HL-60/S4 (cell line): Measurements from ENCODE around the gene FGF14.

Source experiments
- in situ Hi-C: fragments of 300-500 bp; cut with MboI; formaldehyde crosslinking; loops from 2 replicates; pipeline ENCODE4 v1.14.3; 2022; ENCODE audit warnings: low sequenced_read_pairs

FGF14 gene

DNA sequence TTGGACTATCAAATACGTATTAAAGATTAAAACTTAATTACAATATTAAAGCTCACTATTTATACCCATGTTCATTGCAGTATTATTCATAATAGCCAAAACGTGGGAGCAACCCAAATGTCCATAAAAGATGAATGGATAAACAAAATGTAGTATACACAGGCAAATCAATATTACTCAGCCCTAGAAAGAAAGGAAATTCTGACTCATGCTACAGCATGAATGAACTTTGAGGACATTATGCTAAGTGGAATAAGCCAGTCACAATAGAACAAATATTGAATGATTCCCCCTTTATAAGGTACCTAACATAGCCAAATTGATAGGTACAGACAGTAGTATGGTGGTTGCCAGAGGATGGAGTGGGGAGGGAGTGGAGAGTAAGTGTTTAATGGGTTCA, 457.3 kb downstream of the FGF14 start:
- in situ Hi-C loops: no loop called here

DNA sequence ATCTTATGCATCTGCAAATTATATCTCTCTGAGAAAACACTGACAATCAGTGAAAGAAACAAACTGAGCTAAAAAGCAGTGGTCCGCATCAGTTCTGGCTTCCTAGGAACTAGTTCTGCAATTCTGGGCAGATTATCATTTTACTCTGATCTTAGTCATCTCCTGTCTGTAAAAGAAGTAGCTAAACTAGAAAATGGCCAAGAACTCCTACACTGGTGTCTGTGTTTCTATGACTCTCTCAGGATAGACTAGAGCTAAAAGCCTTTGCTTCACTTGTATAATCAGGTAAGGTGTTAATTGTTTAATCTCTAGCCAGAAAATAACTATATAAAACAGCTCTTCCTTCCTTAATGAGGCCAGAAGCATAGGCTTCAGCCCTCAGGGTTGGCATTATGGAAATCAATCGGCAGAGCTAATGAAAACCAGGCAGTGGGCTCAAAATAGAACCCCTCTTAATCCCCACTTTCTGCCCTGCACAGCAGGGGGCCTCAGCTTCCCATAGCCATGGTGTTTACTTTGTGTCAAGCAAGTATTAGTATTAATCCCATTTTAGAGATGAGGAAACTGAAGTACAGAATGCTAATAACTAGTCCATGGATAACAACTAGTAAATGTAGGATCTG, 459.2 kb downstream of the FGF14 start:
- in situ Hi-C loops: no loop called here

DNA sequence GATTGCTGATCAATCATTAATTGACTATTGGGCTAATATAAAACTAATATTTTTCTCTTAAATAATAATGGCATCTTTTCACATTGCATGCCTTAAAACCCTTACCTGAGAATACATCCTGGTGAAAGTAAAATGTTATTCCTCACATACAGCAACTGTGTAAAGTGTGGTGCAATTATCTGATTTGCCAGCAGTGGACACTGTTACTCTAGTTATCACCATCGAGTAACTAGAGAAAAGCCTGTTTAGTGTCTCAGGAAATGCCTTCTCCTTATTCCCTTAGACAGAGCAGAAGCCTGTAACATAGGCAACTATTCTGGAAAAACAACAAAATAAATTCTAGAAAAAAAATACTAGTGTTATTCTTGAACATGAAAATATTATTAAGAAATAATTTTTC, 459.8 kb downstream of the FGF14 start:
- in situ Hi-C loops: no loop called here

DNA sequence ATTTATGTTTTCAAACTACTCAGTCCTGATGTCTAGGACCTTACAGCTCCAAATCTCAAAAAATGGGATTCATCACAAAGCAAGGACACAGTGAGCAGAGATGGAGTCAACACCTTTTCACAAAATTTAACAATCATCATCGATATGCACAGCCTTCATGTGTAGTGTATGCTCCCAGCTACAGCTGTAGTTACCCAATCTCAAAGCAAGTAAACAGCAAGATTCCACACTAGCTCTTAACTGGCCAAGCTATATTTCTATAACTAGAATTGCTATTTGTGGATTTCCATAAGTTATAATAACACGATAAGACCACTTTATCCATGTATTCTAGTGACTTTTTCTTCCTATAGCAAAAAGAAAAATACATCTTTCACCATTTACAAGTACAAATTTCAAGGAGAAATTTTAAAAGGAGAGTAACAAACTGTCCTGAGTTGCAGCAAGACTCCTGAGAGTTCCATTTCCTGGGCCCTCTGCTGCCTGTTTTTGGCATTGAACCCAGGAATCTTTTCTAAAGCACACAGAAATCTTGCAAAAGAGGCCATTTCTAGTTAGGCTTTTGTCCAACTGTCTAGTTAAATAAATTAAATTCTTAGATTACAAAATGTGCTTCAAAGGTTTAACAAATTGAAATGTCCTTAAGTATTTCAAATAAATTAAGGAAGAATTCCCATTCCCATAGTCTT, 460.6 kb downstream of the FGF14 start:
- in situ Hi-C loops: no loop called here

DNA sequence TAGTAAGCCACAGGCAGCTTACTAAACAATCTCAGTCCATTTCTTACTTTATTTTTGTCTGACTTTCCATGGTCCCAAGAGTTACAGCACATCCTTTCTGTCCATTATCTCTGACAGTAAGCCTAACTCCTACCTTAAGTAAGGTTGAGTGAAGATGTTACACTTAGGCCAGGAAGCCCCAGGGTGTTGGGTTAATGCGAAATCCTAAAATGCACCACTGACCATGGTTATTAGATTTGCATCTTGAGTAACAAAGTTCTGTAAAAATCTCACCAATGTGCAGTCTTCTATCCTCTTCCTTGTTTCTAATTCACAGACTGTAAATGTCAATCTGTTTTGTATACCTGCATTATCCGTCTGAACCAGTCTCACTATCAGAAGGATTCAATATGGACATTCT, 462.5 kb downstream of the FGF14 start:
- in situ Hi-C loops: no loop called here

DNA sequence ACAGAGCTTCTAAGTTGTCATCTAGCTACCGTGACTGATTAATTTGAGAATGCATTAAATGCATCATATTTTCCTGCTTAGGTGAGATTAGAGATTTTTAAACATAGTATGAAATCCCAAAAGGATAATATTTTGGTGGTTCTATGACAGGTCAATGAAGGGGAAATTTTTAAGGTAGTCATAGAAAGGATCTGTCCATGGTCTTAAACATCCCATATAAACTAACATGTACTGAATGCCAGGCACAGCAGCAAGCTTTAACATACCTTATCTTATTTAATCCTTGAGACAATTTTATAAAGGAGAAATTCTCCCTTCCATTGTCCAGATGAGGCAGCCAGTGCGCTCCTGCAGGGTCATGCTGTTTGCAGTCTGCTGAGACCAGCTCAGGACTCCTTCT, 466.0 kb downstream of the FGF14 start:
- in situ Hi-C loops: no loop called here

DNA sequence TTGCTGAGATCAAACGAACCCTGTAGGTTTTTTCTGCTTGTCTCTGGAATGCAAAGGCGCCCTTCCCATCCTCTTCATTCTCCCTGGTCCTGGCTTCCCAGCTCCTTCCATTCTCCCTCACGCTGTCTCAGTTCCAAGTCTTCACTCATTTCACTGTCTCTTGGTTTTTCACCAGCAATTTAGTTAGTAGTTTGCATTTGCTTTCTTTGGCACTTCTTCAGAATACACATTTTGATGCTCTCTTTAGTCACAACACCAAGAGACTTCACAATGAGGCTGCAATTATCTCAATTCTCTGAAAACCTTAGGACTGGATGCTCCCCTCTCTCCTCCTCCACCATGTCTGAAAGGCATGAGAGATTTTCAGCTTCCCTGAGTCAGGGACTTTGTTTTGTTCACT, 470.7 kb downstream of the FGF14 start:
- in situ Hi-C loops: no loop called here

DNA sequence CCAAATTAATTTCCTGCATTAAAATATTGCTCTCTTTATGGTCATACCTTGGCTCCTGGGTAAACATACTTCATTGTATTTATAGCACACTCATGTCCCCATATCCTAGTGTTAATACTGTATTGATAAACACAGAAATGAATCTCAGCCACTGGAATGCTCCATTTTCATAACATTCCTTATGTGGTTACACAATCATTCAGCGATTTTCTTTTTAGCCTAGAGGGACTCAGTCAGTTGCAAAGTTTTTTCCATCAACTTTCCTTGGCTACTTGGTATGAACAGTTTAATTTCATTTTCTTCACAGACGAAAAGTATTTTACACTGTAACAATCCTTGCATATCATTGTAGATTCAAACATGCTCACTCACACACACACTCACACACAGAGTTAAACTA, 471.5 kb downstream of the FGF14 start:
- in situ Hi-C loops: no loop called here

DNA sequence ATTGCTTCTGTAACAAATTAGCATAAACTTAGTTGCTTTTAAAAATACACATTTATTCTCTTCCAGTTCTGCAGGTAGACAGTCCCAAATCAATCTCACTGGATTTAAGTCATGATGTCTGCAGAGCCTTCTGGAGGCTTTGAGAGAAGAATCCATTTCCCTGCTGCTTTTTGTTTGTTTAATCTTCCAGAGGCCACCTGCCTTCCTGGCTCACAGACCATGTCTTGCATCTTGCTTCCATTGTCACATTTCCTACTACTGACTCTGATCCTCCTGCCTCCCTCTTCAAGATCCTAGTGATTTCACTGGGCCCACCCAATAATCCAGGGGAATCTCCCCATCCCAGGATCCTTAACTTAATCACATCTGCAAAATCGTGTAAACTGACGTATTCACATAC, 476.1 kb downstream of the FGF14 start:
- in situ Hi-C loops: no loop called here

DNA sequence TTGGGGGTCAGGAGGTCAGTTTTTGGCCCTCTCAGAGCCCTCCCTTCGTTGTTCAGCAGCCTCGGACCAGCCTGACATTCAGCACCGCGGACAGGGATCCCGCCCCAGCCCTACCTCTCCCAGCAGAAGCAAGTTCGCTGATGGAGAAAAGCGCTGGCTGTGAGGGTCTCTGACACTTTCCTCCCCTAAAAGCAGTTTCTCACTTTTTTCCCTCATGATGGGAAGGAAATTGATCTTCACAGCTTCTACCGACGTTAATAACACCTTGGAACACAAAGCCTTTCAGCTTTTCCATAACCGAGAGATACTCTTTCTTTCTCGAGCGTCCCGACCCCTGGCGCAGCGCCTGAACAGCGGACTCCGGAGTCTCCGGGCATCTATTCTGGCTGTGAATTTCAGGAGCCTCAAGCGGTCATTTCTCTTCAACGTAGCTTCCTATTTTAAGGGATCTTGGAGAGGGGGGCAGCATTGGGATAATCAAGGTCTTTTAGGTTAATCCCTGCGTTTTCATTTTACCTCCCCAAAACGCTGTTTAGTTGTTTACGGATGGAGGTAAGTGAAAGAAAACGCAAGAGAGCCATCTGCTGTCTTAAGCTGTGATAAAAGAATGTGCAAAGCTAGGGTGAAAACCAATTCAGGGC, 482.2 kb downstream of the FGF14 start:
- in situ Hi-C loops: no loop called here

DNA sequence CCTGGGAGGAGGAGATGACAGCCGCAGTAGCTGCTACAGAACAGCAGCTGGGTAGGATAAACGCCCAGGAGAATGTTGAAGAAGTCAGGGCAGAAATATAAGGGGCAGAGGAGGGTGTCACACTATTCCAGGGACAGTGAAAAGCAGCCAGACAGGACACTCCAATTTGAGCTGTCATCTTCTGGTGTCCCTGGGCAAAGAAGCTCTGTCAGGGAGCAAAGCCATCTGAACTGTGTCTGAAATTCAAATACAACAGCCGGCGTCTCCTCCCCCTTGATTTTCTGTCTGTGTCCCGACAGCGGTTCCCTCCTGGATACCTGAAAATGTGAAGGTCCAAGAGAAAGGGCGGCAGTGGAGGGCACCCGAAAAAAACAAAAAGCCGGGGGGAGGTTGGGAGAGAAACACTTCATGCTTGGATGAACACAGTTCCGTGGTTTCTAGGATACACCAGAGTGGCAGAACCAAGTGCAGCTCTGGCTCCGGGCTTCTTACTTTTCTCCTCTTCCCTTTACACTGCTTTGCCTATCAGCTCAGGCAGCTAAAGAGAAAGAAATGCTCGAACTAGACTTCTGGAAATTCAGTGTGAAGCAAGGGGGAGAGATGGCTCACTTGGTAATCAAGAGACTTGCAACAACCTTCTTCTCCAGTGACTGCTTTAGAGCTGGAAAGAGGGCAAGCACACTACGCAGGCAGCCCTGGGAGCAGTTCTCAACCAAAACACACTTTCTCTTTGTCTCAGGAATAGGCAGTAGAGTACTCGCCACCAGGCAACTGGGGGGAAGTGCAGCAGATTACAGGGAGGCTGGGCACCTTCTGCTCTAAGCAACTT, 483.8 kb downstream of the FGF14 start:
- in situ Hi-C loops: no loop called here

DNA sequence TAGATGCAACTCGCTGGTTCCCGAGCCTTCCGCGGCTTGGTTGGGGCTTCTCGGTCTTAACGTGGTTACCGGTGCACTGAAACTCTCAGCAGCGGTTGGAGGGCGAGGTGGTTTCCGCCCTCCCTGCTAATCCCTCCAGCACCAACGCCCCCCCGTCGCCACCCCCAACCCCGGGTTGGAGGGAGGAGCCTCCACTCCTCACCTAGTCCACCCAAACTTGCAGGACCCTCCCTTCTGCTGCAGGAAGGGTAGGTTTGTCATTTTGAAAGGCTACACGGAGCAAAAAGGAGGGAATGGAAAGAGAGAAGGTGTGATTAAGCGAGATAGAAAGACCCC, 484.4 kb downstream of the FGF14 start:
- in situ Hi-C loops: no loop called here

DNA sequence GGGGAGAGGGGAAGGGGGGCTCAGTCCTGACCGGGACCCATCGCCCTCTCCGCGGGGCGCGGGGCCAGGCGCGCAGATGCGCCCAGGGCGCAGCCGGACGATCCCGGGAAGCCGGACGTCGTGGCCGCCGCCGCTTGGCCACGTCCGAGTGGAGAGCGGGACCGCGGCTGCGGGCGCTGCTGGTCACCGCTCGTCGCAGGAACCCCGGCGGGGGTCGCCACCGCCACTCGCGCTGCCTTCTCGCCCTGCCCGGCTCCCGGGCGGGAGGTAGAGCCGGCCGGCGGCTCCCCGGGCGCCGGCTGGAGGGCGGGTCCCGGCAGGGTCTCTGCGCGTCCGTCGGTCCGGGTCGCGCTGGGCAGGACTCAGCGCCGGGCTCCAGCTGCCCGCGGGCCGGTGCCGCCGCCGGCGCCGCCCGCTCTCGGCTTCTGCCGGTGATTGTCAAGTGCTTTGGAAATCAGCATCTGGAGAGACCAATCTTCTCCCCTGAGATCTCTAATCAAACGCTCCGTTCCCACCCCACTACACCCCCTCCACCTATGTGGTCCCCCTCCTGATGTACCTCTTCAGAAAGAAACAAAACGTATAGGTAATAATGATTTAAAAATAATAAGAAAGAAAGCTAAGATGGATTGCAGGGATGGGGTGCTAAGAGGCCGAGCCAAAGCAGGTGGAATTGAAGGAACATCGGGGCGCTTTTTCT, 484.9 kb downstream of the FGF14 start:
- in situ Hi-C loops: no loop called here

DNA sequence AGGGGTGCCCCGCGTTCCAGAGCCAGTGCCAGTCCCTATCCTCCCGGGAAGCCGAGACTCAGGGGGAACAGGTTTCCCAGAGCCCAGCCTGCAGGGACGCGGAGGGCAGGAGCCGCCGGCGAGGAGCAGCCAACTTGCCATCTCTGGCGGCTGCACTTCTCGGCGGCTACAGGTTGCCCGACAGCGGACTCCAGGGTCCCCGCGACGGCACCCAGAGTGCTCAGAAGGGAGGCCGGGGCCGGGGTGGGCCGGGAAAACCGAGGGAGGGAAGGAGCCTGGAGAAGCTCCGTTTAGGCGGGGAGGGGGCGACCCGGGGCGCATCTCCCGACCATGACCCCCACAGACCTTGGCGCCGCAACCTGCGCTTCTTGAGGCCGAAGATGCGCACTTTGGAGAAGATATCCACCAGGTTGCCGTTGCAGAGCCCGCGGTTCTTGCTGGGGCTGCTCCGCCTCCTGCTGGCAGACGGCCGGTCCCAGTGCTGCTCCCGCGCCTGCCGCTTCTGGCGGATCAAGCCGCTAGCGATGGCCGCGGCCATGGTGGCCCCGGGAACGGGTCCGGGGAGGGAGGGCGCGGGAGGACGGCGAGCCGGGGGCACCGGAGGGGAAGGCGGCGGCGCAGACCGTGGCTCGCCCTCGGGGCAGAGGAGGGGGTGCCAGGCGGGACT, 485.6 kb downstream of the FGF14 start:
- in situ Hi-C loops: no loop called here

DNA sequence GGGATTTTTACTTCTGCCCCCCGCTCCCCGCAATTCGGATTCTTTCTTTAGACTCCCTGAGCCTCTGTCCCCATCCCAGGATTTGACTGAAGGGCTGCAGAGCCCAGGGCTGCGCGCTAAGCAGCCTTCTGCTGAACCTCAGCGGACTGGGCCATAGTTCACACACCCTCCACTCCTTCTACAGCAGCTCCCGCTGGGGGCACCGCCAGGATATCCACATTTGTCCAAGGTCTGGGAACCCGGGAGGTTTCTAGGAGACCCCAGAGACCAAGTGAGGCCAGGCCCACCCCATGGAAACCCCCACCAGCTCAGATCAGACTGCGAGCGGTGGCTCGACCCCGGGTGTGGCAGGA, 486.1 kb downstream of the FGF14 start:
- in situ Hi-C loops: no loop called here

DNA sequence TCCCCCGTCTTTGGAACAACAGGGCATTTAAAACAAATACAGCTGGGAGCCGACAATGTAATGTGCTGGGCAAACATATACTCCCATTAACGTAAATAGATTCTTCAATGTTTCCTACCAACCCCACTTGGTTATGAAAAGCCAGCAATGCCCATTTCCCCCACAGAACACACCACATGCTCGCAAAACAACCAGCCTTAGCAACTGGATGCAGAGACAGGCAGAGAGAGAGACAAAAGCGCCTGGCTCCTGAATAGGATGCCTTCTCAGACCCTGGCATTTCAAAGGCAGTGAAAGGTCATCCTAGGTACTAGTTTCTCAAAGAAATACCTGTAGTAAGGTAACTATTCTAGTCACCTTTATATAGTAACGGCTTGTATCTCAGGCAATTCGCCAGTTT, 486.5 kb downstream of the FGF14 start:
- in situ Hi-C loops: no loop called here

DNA sequence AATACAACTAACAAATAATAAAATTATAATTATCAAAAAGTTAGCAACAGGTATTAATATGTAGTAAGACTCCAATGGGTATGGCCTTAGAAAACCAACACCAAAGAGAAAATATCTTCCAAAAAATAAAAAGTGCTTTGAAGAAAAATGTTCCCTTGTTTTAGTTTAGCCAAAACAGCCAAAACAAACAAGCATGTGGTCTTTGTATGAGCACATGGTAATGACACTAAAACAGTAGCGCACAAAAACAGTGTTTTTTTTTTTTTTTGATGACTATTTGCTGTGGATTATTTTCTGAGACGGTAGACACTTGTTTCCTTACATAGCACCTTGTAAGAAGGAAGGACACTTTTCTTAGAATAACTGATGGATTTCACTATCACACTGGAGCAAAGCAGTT, 490.1 kb downstream of the FGF14 start:
- in situ Hi-C loops: no loop called here

DNA sequence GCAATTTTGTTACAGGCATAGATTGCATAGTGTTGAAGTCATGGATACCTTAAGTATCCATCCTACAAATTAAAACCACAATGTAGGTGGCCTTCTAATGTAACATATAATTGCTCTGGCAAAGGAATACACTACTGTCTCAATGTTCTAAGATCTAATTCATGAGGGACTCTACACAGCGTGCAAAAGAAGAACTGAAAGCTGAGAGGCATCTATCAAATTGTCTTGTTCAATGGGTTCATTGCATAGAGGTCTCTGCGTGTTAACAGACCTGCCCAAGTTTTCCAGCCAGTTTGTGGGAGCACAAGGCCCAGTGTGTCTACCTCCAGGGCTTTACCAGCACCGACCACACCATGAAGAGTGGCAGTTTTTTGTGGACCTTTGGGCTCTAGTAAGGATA, 498.0 kb downstream of the FGF14 start:
- in situ Hi-C loops: no loop called here

DNA sequence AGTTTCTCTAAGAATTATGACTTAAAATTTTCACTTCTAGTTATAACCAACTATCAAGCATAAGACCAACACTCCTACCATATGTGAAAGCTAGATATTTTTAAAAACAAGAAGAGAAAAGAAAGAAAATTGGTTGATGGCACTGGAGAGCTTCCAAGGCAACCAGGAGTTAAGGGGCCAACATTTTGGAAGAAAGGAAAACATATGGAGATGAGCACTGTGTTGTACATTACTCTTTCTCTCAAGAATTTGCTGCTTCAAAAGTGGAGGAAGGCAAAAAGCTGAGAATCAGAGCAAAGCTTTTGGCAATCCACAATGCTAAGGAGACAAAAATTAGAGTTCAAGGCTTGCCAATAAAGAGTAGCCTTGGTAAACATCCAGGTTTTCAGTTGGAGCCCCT, 503.2 kb downstream of the FGF14 start:
- in situ Hi-C loops: no loop called here

DNA sequence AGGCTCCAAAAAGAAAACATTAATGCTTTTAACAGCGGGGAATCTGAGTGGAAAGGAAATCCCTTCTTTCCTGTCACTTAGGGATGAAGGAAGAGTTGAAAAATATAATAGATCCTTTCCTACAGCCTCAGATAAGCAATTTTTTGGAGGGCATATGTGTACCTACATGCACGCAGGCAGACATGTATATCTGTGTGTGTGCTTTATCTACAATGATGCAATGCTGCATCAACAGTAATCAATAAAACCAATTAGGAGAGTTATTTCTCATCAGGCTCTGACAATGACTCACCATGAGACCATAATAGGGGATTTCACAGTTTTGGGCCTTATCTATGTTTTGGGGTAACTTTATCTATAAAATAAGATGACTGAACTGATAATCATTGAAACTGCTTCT, 505.3 kb downstream of the FGF14 start:
- in situ Hi-C loops: no loop called here

DNA sequence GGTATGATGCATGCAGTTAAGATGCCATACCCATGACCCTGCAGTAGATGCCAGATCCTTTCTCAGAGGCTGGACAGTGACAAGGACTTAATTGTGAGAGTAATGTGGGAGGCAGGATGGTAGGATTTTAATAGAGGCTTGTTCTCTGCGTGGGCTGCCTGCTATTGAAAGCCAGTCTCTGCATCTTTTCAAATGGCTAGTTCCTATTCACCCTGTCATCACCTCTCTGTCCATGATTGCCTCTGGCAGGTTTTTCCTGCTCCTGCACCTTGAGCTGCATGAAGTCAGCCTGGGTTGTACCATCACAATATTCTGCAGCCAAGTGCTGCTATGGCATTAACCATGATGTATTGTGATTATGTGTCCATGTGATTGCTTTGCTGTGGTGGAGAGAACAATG, 508.8 kb downstream of the FGF14 start:
- in situ Hi-C loops: no loop called here
